Mesendoderm (in vitro differentiated cells): ENCODE results near the gene ORAI2.

Source experiments
- DNase-seq: peaks from one replicate; pipeline ENCODE4 v3.0.0; 2013
- H2AK5ac ChIP-seq: 2 replicates; pipeline ENCODE4 v1.6.1; 2013; ENCODE audit warnings: low read length, inconsistent platforms
- H2BK120ac ChIP-seq: 2 replicates; pipeline ENCODE4 v1.6.1; 2013; ENCODE audit warnings: low read depth, mild to moderate bottlenecking, low read length, moderate library complexity, mixed read lengths
- H2BK15ac ChIP-seq: replicated peaks from 2 replicates; pipeline ENCODE4 v1.6.1; 2013; ENCODE audit warnings: low read depth, mild to moderate bottlenecking, moderate library complexity
- H2BK5ac ChIP-seq: 2 replicates; pipeline ENCODE4 v1.6.1; 2013; ENCODE audit warnings: low read length, inconsistent platforms
- H3K18ac ChIP-seq: 2 replicates; pipeline ENCODE4 v1.6.1; 2013; ENCODE audit warnings: mild to moderate bottlenecking, low read length, mixed read lengths
- H3K23ac ChIP-seq: one replicate; pipeline ENCODE4 v1.6.1; 2013; ENCODE audit warnings: low read length
- H3K27ac ChIP-seq: 2 replicates; pipeline ENCODE4 v1.5.1; 2013; ENCODE audit warnings: low read depth, mild to moderate bottlenecking, inconsistent platforms, low read length, moderate library complexity
- H3K27me3 ChIP-seq: 2 replicates; pipeline ENCODE4 v1.6.1; 2013; ENCODE audit warnings: low read length, control low read depth, mild to moderate bottlenecking, inconsistent platforms; ENCODE audit not compliant: insufficient read depth, poor library complexity
- H3K36me3 ChIP-seq: 2 replicates; pipeline ENCODE4 v1.6.1; 2013; ENCODE audit warnings: low read length, inconsistent platforms; ENCODE audit not compliant: control insufficient read depth, insufficient read depth
- H3K4ac ChIP-seq: one replicate; pipeline ENCODE4 v1.6.1; 2013; ENCODE audit warnings: low read depth, mild to moderate bottlenecking, low read length, moderate library complexity
- H3K4me1 ChIP-seq: 2 replicates; pipeline ENCODE4 v1.6.1; 2013; ENCODE audit warnings: low read depth, low read length, inconsistent platforms; ENCODE audit not compliant: control insufficient read depth
- H3K4me2 ChIP-seq: 2 replicates; pipeline ENCODE4 v1.6.1; 2013; ENCODE audit warnings: low read length
- H3K4me3 ChIP-seq: 2 replicates; pipeline ENCODE4 v1.5.1; 2013; ENCODE audit warnings: mild to moderate bottlenecking, low read length
- H3K56ac ChIP-seq: one replicate; pipeline ENCODE4 v1.6.1; 2013; ENCODE audit warnings: low read length
- H3K79me1 ChIP-seq: 2 replicates; pipeline ENCODE4 v1.6.1; 2013; ENCODE audit warnings: low read length, inconsistent platforms
- H3K79me2 ChIP-seq: 2 replicates; pipeline ENCODE4 v1.6.1; 2013; ENCODE audit warnings: mild to moderate bottlenecking, low read length; ENCODE audit not compliant: control insufficient read depth, insufficient read depth
- H3K9ac ChIP-seq: 2 replicates; pipeline ENCODE4 v1.6.1; 2013; ENCODE audit warnings: low read length, inconsistent platforms
- H4K5ac ChIP-seq: one replicate; pipeline ENCODE4 v1.6.1; 2013; ENCODE audit warnings: low read length
- H4K8ac ChIP-seq: one replicate; pipeline ENCODE4 v1.6.1; 2013; ENCODE audit warnings: low read depth, mild to moderate bottlenecking, control low read depth, low read length, moderate library complexity
- WGBS: extraction: QIAGEN DNeasy Blood & Tissue Kit; methylation state at CpG from one replicate; pipeline ENCODE4 v1.1.7; 2013; ENCODE audit warnings: low lambda C conversion rate, missing lambda C conversion rate; ENCODE audit not compliant: insufficient coverage; ENCODE audit errors: extremely low coverage; 5-methylcytosine and 5-hydroxymethylcytosine counted together

ORAI2 gene

GRCh38 chr7:102431617-102432298 lies 1.6 kb upstream of the ORAI2 start:
- H3K79me2 ChIP-seq, result no peaks in the 10 kb centered on the region
- H3K4ac ChIP-seq, result no peak overlapping the region
- H3K4me3 ChIP-seq, result no peak overlapping the region
- no CpG with 5 or more reads among the region's 17 CpGs for WGBS
- H3K9ac ChIP-seq, result peak overlapping the region; percentile 9
- H4K5ac ChIP-seq, result no peak overlapping the region
- no peak overlapping the region for H4K8ac ChIP-seq
- H3K18ac ChIP-seq, result no peak overlapping the region
- H3K4me1 ChIP-seq, result peaks cover 7% of the 10 kb centered on the region
- H3K27me3 ChIP-seq, result no peaks in the 10 kb centered on the region
- H3K56ac ChIP-seq, result peak overlapping the region; percentile 56
- peak overlapping the region; percentile 81 for H3K27ac ChIP-seq
- no peaks in the 10 kb centered on the region for H3K36me3 ChIP-seq
- H2BK120ac ChIP-seq, result no peak overlapping the region
- H3K4me2 ChIP-seq, result no peak overlapping the region
- H2BK5ac ChIP-seq, result no peak overlapping the region
- H3K23ac ChIP-seq, result no peak overlapping the region
- no peak overlapping the region for H2BK15ac ChIP-seq
- H3K79me1 ChIP-seq, result no peaks in the 10 kb centered on the region
- no peak overlapping the region for H2AK5ac ChIP-seq
- peak; percentile 70 for DNase-seq

DNA sequence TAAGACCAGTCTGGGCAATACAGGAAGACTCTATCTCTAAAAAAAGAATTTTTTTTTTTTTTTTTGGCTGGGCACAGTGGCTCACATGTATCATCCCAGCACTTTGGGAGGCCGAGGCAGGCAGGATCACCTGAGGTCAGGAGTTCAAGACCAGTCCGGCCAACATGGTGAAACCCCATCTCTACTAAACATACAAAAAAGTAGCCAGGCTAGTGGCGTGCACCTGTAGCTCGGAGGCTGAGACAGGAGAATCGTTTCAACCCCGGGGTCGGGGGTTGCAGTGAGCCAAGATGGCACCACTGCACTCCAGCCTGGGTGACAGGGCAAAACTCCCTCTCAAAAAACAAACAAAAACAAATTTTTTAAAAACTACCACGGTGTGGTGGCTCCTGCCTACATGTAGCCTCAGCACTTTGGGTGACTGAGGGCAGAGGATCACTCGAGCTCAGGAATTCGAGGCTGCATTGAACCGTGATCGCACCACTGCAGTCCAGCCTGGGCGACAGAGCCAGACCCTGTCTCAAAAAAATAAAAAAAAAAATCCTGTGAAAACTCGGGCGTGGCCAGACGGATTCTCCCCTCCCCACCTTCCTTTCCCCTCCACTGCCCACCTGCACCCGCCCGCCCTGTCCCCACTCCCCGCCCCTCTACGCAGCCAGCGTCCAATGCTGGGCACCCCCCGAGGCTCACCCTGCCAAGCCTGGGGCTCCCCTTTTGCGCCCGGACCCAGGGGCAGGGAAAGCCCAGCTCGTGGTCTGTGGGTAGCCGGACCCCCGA lies 745 bp upstream of the ORAI2 start:
- H2BK15ac ChIP-seq, result peak overlapping the region; percentile 21
- H3K23ac ChIP-seq, result no peak overlapping the region
- peak overlapping the region; percentile 90 for H2BK120ac ChIP-seq
- WGBS, result no CpG with 5 or more reads among the region's 27 CpGs
- no peak for DNase-seq
- peak overlapping the region; percentile 43 for H3K4me3 ChIP-seq
- H3K79me1 ChIP-seq, result no peaks in the 10 kb centered on the region
- H3K9ac ChIP-seq, result peak overlapping the region; percentile 76
- no peaks in the 10 kb centered on the region for H3K36me3 ChIP-seq
- no peak overlapping the region for H2AK5ac ChIP-seq
- H3K18ac ChIP-seq, result peak overlapping the region; percentile 98
- H3K56ac ChIP-seq, result peak overlapping the region; percentile 84
- H3K4me1 ChIP-seq, result peaks cover 7% of the 10 kb centered on the region
- H4K8ac ChIP-seq, result peak overlapping the region; percentile 93
- H3K27me3 ChIP-seq, result no peaks in the 10 kb centered on the region
- H3K27ac ChIP-seq, result peak overlapping the region; percentile 77
- peak overlapping the region; percentile 64 for H3K4ac ChIP-seq
- H3K4me2 ChIP-seq, result peak overlapping the region; percentile 85
- no peaks in the 10 kb centered on the region for H3K79me2 ChIP-seq
- no peak overlapping the region for H4K5ac ChIP-seq
- no peak overlapping the region for H2BK5ac ChIP-seq

DNA sequence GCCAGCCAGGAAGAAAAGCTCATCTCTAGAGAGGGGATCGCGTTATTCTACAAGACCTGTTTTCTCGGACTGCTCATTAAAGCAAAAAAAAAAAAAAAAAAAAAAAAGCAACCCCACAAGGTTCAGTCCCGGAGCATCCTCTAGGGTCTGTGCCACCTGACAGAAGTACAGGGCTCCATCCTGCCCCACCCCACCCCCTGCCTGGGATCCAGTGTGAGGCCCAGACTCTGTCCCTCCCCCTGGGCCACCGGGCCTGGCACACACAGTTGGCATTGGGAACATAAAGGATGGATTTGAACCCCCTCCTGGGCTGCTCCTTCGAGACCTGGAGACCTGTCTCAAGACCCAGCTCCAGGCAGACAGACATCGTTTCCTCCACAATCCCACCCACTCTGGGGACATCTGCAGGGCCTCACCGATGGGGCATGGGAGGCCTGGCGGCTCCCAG lies 688 bp downstream of the ORAI2 start:
- Histone ChIP-seq H4K5ac (no peak overlapping the region), H3K4ac (no peak overlapping the region), H3K27me3 (no peaks in the 10 kb centered on the region), H2BK15ac (no peak overlapping the region), H3K79me2 (no peaks in the 10 kb centered on the region), H3K4me2 (peak overlapping the region; percentile 71), H3K18ac (no peak overlapping the region), H3K4me1 (peaks cover 7% of the 10 kb centered on the region), H3K79me1 (no peaks in the 10 kb centered on the region), H2BK120ac (no peak overlapping the region), H3K4me3 (peak overlapping the region; percentile 66), H3K27ac (no peak overlapping the region), H2AK5ac (no peak overlapping the region), H3K9ac (peak overlapping the region; percentile 74), H2BK5ac (no peak overlapping the region), H3K36me3 (no peaks in the 10 kb centered on the region), H3K23ac (no peak overlapping the region), H4K8ac (no peak overlapping the region), H3K56ac (peak overlapping the region; percentile 68)
- no CpG with 5 or more reads among the region's 9 CpGs for WGBS
- DNase-seq, result no peak

DNA sequence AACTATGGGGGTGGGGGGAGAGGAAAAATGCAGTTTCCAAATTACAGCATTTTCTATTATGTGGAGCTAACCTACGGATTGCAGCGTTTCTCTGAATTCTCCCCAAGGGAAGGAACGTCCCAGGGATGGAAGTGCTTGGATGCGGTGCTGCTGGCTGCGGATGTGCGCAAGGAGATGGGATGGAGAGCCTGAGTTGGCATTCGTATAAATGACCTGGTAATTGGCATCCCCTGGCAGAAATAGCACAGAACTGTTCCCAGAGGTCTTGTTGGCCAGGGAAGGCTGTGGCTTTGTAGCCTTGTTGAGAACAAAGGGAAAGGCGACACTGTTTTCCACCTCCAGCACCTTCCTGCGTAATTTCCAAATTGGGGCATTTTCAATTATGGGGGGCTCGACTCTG lies 2.7 kb downstream of the ORAI2 start:
- no peak overlapping the region for H2BK5ac ChIP-seq
- H2BK120ac ChIP-seq, result no peak overlapping the region
- no peak overlapping the region for H3K27ac ChIP-seq
- no peak for DNase-seq
- no peaks in the 10 kb centered on the region for H3K27me3 ChIP-seq
- H3K9ac ChIP-seq, result no peak overlapping the region
- H3K79me1 ChIP-seq, result no peaks in the 10 kb centered on the region
- no peak overlapping the region for H2BK15ac ChIP-seq
- no peak overlapping the region for H3K56ac ChIP-seq
- H3K4me1 ChIP-seq, result peaks cover 7% of the 10 kb centered on the region
- H3K4ac ChIP-seq, result no peak overlapping the region
- H3K18ac ChIP-seq, result no peak overlapping the region
- no peaks in the 10 kb centered on the region for H3K79me2 ChIP-seq
- H3K23ac ChIP-seq, result no peak overlapping the region
- H3K4me2 ChIP-seq, result no peak overlapping the region
- H3K36me3 ChIP-seq, result no peaks in the 10 kb centered on the region
- no peak overlapping the region for H4K8ac ChIP-seq
- no peak overlapping the region for H4K5ac ChIP-seq
- no peak overlapping the region for H3K4me3 ChIP-seq
- H2AK5ac ChIP-seq, result no peak overlapping the region
- no CpG with 5 or more reads among the region's 10 CpGs for WGBS

GRCh38 chr7:102439963-102440795 lies 6.8 kb downstream of the ORAI2 start:
- WGBS, result no CpG with 5 or more reads among the region's 17 CpGs
- no peaks in the 10 kb centered on the region for H3K79me1 ChIP-seq
- no peak overlapping the region for H3K4ac ChIP-seq
- no peak overlapping the region for H4K8ac ChIP-seq
- no peak overlapping the region for H2BK120ac ChIP-seq
- no peak overlapping the region for H2AK5ac ChIP-seq
- no peak overlapping the region for H2BK5ac ChIP-seq
- DNase-seq, result peak; percentile 89
- H3K27ac ChIP-seq, result peak overlapping the region; percentile 51
- H3K79me2 ChIP-seq, result no peaks in the 10 kb centered on the region
- no peak overlapping the region for H3K23ac ChIP-seq
- H4K5ac ChIP-seq, result no peak overlapping the region
- H3K9ac ChIP-seq, result no peak overlapping the region
- H3K18ac ChIP-seq, result no peak overlapping the region
- H3K4me2 ChIP-seq, result no peak overlapping the region
- H2BK15ac ChIP-seq, result no peak overlapping the region
- no peaks in the 10 kb centered on the region for H3K27me3 ChIP-seq
- no peaks in the 10 kb centered on the region for H3K4me1 ChIP-seq
- peaks cover 2% of the 10 kb centered on the region for H3K36me3 ChIP-seq
- H3K4me3 ChIP-seq, result no peak overlapping the region
- no peak overlapping the region for H3K56ac ChIP-seq
